GM12878 (cell line): Measurements from ENCODE around the gene NSA2. TPM values are rescaled to one million over a fixed set of nuclear protein-coding genes. Genes with fewer than 3 reads are reported as not detected.
A peak's percentile ranks its signal among the peaks of the same experiment; 100 is the strongest.

Experiments
- BACH1 ChIP-seq: fragments of 450-650 bp; IDR thresholded peaks from 2 replicates; pipeline ENCODE4 v1.6.1; 2017; ENCODE audit warnings: mild to moderate bottlenecking, borderline replicate concordance
- CEBPZ ChIP-seq: fragments of 150-350 bp; IDR thresholded peaks from 2 replicates; pipeline ENCODE4 v1.6.1; 2016; ENCODE audit warnings: low read depth, low read length
- CUX1 ChIP-seq: IDR thresholded peaks from 2 replicates; pipeline ENCODE4 v1.6.1; 2012; ENCODE audit warnings: improper control_type of control experiment, low read depth, low read length; ENCODE audit not compliant: insufficient replicate concordance
- MEF2B ChIP-seq: fragments of 450-650 bp; IDR thresholded peaks from 2 replicates; pipeline ENCODE4 v1.6.1; 2018; ENCODE audit warnings: mild to moderate bottlenecking, moderate library complexity; ENCODE audit not compliant: partially characterized antibody, poor library complexity, severe bottlenecking
- MYC ChIP-seq: IDR thresholded peaks from 2 replicates; pipeline ENCODE4 v1.6.1; 2011; ENCODE audit warnings: mild to moderate bottlenecking, low read length, moderate library complexity, inconsistent platforms; ENCODE audit not compliant: insufficient read depth, insufficient replicate concordance, insufficient read length, severe bottlenecking
- NBN ChIP-seq: fragments of 450-650 bp; IDR thresholded peaks from 2 replicates; pipeline ENCODE4 v1.6.1; 2016
- POU2F2 ChIP-seq: IDR thresholded peaks from 3 replicates; pipeline ENCODE4 v1.6.1; 2011; ENCODE audit warnings: low read depth, mild to moderate bottlenecking, low read length, borderline replicate concordance
- RAD51 ChIP-seq: fragments of 450-650 bp; IDR thresholded peaks from 2 replicates; pipeline ENCODE4 v1.6.1; 2016; ENCODE audit warnings: moderate library complexity, mild to moderate bottlenecking, inconsistent platforms
- RBBP5 ChIP-seq: fragments of 200-600 bp; sonication (generic); conservative IDR thresholded peaks from 2 replicates; pipeline ENCODE4 v1.6.1; 2016
- USF2 ChIP-seq: IDR thresholded peaks from 2 replicates; pipeline ENCODE4 v1.6.1; 2011; ENCODE audit warnings: low read depth, low read length, improper control_type of control experiment, borderline replicate concordance
- ZBTB4 ChIP-seq: fragments of 450-650 bp; formaldehyde crosslinking; IDR thresholded peaks from 2 replicates; pipeline ENCODE4 v1.4.0; 2022; ENCODE audit warnings: mild to moderate bottlenecking, moderate library complexity
- polyA plus RNA-seq, 11 experiments: library from polyadenylated mRNA; depleted of rRNA in 4 of 11; unstranded in 6 of 11; stranded (reverse) in 5 of 11; fragments of >200 nt; fragmentation: Nextera tagmentation in 4 of 11; fragmentation: Illumina TruSeq in 1 of 11; extraction: Ambion mirVana in 4 of 11; extraction: Trizol in 1 of 11; gene quantifications; 1 replicate in 1 of 11; 2 replicates in 10 of 11; pipeline versions ENCODE4 v1.2.1 to v1.2.3, GENCODE V29; 2011 to 2016; ENCODE audit warnings: inconsistent platforms in 2 of 11, missing spikeins in 2 of 11, low read depth in 1 of 11
- total RNA-seq, 4 experiments: library from RNA; depleted of rRNA in 3 of 4; stranded (reverse); fragments of >200 nt in 3 of 4; fragmentation: Illumina TruSeq in 1 of 4; extraction: Trizol in 1 of 4; gene quantifications; 2 replicates each; pipeline versions ENCODE4 v1.2.1 to v1.2.3, GENCODE V29; 2013 to 2021
- TF ChIP-seq, protein P1 (sequence below): fragments of 150-350 bp; IDR thresholded peaks from 2 replicates; pipeline ENCODE4 v1.6.1; 2014; ENCODE audit warnings: mild to moderate bottlenecking, low read depth, low read length

Gene NSA2
- total and polyA plus RNA-seq, 10 of the 15 experiments (the other 5 are each of a cell fraction or from before 2014, with no cell fraction given), result 77.8 to 317 (median 143) TPM

GRCh38 chr5:74766418-74766848 lies 616 bp upstream of the NSA2 start (continued):
- TF ChIP-seq, protein P1, sequence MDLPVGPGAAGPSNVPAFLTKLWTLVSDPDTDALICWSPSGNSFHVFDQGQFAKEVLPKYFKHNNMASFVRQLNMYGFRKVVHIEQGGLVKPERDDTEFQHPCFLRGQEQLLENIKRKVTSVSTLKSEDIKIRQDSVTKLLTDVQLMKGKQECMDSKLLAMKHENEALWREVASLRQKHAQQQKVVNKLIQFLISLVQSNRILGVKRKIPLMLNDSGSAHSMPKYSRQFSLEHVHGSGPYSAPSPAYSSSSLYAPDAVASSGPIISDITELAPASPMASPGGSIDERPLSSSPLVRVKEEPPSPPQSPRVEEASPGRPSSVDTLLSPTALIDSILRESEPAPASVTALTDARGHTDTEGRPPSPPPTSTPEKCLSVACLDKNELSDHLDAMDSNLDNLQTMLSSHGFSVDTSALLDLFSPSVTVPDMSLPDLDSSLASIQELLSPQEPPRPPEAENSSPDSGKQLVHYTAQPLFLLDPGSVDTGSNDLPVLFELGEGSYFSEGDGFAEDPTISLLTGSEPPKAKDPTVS, result peak; percentile 74; the same call in 1 of the 2 replicates
- TF ChIP-seq MEF2B (no peak), MYC (no peak), POU2F2 (no peak), CEBPZ (no peak), RBBP5 (no peak), RAD51 (no peak), NBN (no peak), CUX1 (no peak), BACH1 (no peak), USF2 (no peak), ZBTB4 (CRISPR knock-in tag) (no peak)
